SH-SY5Y (cell line): Measurements from ENCODE around the gene SYCE3.

Experiments
- GATA2 ChIP-seq: IDR thresholded peaks from 2 replicates; pipeline ENCODE4 v1.6.1; 2011; ENCODE audit warnings: mild to moderate bottlenecking, low read depth, low read length
- GATA3 ChIP-seq: IDR thresholded peaks from 2 replicates; pipeline ENCODE4 v1.6.1; 2011; ENCODE audit warnings: low read depth, mild to moderate bottlenecking, low read length, moderate library complexity

DNA sequence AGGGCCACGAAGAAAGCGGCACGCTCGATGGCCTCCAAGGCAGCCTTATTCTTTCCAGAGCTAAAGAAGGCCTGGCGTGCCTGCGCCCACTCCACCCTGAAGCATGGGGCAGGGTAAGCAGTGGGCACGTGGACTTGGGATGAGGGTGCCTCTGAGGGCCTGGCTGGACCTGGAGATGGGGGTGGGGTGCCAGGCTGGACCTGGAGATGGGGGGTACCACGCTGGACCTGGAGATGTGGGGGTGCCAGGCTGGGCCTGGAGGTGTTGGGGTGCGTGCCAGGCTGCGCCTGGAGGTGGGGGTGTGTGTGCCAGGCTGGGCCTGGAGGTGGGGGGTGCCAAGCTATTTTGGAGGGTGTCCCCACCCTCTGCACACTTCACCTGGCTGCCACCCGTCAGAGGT, 10.2 kb upstream of the SYCE3 start:
- TF ChIP-seq GATA2 = no peak
- no peak for TF ChIP-seq GATA3
